Suprapubic skin (tissue), 4 donors: ENCODE data around the gene CACNB3. TPM values are rescaled to one million over a fixed set of nuclear protein-coding genes. Genes with fewer than 3 reads are reported as not detected.

Source experiments
- DNase-seq, 2 donors: peaks; one replicate each; pipeline ENCODE4 v3.0.0-alpha.2; 2019; ENCODE audit warnings: low spot score in 2 of 2
- H3K27ac ChIP-seq: fragments of 200-600 bp; sonication (generic); one replicate; pipeline ENCODE4 v1.5.1; 2019
- H3K27me3 ChIP-seq: fragments of 200-600 bp; sonication (generic); one replicate; pipeline ENCODE4 v1.5.1; 2019
- H3K36me3 ChIP-seq: fragments of 200-600 bp; sonication (generic); one replicate; pipeline ENCODE4 v1.5.1; 2019
- H3K4me1 ChIP-seq: fragments of 200-600 bp; sonication (generic); one replicate; pipeline ENCODE4 v1.5.1; 2019
- H3K4me3 ChIP-seq: fragments of 200-600 bp; sonication (generic); one replicate; pipeline ENCODE4 v1.5.1; 2019; ENCODE audit warnings: mild to moderate bottlenecking
- H3K9me3 ChIP-seq: fragments of 200-600 bp; sonication (generic); one replicate; pipeline ENCODE4 v1.5.1; 2019
- CTCF ChIP-seq, 2 donors: fragments of 200-600 bp in 1 of 2; fragments of 450-650 bp in 1 of 2; sonication (generic) in 1 of 2; IDR thresholded peaks; one replicate each; pipeline ENCODE4 v1.5.1; 2016 to 2019; ENCODE audit warnings: antibody characterized with exemption in 2 of 2, mild to moderate bottlenecking in 1 of 2, moderate library complexity in 1 of 2
- EP300 ChIP-seq: sonication (generic); formaldehyde crosslinking; IDR thresholded peaks from one replicate; pipeline ENCODE4 v1.6.1; 2017; ENCODE audit warnings: antibody characterized with exemption
- POLR2A ChIP-seq, 2 donors: fragments of 450-650 bp; IDR thresholded peaks; one replicate each; pipeline ENCODE4 v1.6.1; 2017; ENCODE audit warnings: antibody characterized with exemption in 2 of 2, mild to moderate bottlenecking in 2 of 2, moderate library complexity in 2 of 2
- POLR2AphosphoS5 ChIP-seq, 3 donors: sonication (generic); formaldehyde crosslinking; IDR thresholded peaks; one replicate each; pipeline ENCODE4 v1.6.1; 2017; ENCODE audit warnings: antibody characterized with exemption in 3 of 3
- WGBS: methylation state at CpG from one replicate; pipeline ENCODE4 v1.1.5; 2018; 5-methylcytosine and 5-hydroxymethylcytosine counted together
- total RNA-seq, 4 donors: library from RNA; depleted of rRNA; stranded (reverse); fragments of >200 nt; gene quantifications; one replicate each; pipeline ENCODE4 v1.1.0, GENCODE V29; 2016

Gene CACNB3
- total RNA-seq, 4 donors from 2014 or later = 12.3 to 27.8 (median 17.3) TPM

- Histone ChIP-seq H3K27me3 (no peaks in the 10 kb centered on the region), H3K36me3 (peaks cover 12% of the 10 kb centered on the region), H3K27ac (no peak overlapping the region), H3K4me3 (no peak overlapping the region), H3K4me1 (peaks cover 36% of the 10 kb centered on the region), H3K9me3 (no peaks in the 10 kb centered on the region)
- no peak for DNase-seq
- 83% methylated on average over 5 of the region's 5 CpGs for WGBS
- no peak for TF ChIP-seq POLR2A (IDR thresholded peaks at IDR 0.05)
- no peak for TF ChIP-seq CTCF (IDR thresholded peaks at IDR 0.05)
- TF ChIP-seq EP300 = no peak
- no peak for TF ChIP-seq POLR2AphosphoS5 (IDR thresholded peaks at IDR 0.05)
These were observed 1.9 kb downstream of the CACNB3 start for GRCh38 chr12:48819986-48820725.

- 92% methylated on average over 5 of the region's 5 CpGs for WGBS
- Histone ChIP-seq H3K4me1 (peaks cover 19% of the 10 kb centered on the region), H3K4me3 (no peak overlapping the region), H3K27ac (no peak overlapping the region), H3K36me3 (peaks cover 21% of the 10 kb centered on the region), H3K9me3 (no peaks in the 10 kb centered on the region), H3K27me3 (no peaks in the 10 kb centered on the region)
- DNase-seq = no peak
- TF ChIP-seq CTCF (IDR thresholded peaks at IDR 0.05) = no peak
- no peak for TF ChIP-seq POLR2AphosphoS5 (IDR thresholded peaks at IDR 0.05)
- TF ChIP-seq EP300 = no peak
- no peak for TF ChIP-seq POLR2A (IDR thresholded peaks at IDR 0.05)
These were observed 3.8 kb downstream of the CACNB3 start for GRCh38 chr12:48822139-48822538.

DNA sequence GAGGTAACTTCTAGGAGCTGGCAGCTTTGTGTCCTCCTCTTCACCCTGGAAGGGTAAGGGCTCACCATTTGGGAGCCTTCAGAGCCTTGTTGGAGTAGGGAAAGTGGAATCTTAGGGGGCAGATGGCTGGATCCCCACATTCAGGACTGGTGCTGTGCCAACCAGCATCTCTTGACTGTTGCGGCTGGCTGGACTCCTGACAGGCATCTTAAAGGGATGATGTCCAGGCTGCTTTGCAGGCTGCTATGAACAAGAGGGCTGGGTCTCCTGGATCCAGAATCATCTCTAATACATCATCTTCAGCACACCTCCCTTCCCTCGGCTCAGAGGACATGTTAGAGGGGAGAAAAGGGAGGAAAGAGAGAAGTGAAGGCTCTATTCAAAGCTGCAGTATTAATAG, 4.4 kb downstream of the CACNB3 start:
- Histone ChIP-seq H3K27me3 (no peaks in the 10 kb centered on the region), H3K36me3 (peaks cover 27% of the 10 kb centered on the region), H3K9me3 (no peaks in the 10 kb centered on the region), H3K27ac (no peak overlapping the region), H3K4me3 (no peak overlapping the region), H3K4me1 (peaks cover 13% of the 10 kb centered on the region)
- no peak for TF ChIP-seq CTCF (IDR thresholded peaks at IDR 0.05)
- no peak for TF ChIP-seq POLR2AphosphoS5 (IDR thresholded peaks at IDR 0.05)
- WGBS = 70% methylated on average over 2 of the region's 2 CpGs
- DNase-seq = no peak

GRCh38 chr12:48823281-48823680, 5.0 kb downstream of the CACNB3 start:
- H3K9me3 ChIP-seq = no peaks in the 10 kb centered on the region
- WGBS = 86% methylated on average over 3 of the region's 11 CpGs
- H3K27ac ChIP-seq = no peak overlapping the region
- peaks cover 10% of the 10 kb centered on the region for H3K4me1 ChIP-seq
- H3K4me3 ChIP-seq = no peak overlapping the region
- H3K27me3 ChIP-seq = no peaks in the 10 kb centered on the region
- peaks cover 33% of the 10 kb centered on the region for H3K36me3 ChIP-seq
- TF ChIP-seq POLR2AphosphoS5 (IDR thresholded peaks at IDR 0.05) (no peak), CTCF (IDR thresholded peaks at IDR 0.05) (no peak), EP300 (no peak), POLR2A (IDR thresholded peaks at IDR 0.05) (no peak)
- DNase-seq = no peak

GRCh38 chr12:48824112-48824511, 5.8 kb downstream of the CACNB3 start:
- Histone ChIP-seq H3K27me3 (no peaks in the 10 kb centered on the region), H3K36me3 (peaks cover 40% of the 10 kb centered on the region), H3K4me3 (no peak overlapping the region), H3K27ac (no peak overlapping the region), H3K4me1 (peaks cover 5% of the 10 kb centered on the region), H3K9me3 (no peaks in the 10 kb centered on the region)
- 80% methylated on average over 12 of the region's 12 CpGs for WGBS
- TF ChIP-seq POLR2AphosphoS5 (IDR thresholded peaks at IDR 0.05) (no peak), POLR2A (IDR thresholded peaks at IDR 0.05) (no peak), EP300 (no peak), CTCF (IDR thresholded peaks at IDR 0.05) (no peak)
- no peak for DNase-seq
